M059J (cell line): ENCODE data around the gene SUN1. TPM values are rescaled to one million over a fixed set of nuclear protein-coding genes. Genes with fewer than 3 reads are reported as not detected.
"Not testable (repeated sequence)": the region's sequence is repeated elsewhere in the genome, so short reads cannot be mapped to it uniquely, and the experiment has no call there.

Experiments
- DNase-seq: peaks from one replicate; pipeline ENCODE4 v3.0.0-alpha.2; 2012; ENCODE audit warnings: low read depth
- total RNA-seq: library from RNA; depleted of rRNA; stranded (reverse); fragments of >200 nt; shearing (Covaris generic); gene quantifications from 2 replicates; pipeline ENCODE4 v1.2.3, GENCODE V29; 2014

SUN1 gene
- total RNA-seq, 1 experiment from 2014 or later: 169 TPM

DNA sequence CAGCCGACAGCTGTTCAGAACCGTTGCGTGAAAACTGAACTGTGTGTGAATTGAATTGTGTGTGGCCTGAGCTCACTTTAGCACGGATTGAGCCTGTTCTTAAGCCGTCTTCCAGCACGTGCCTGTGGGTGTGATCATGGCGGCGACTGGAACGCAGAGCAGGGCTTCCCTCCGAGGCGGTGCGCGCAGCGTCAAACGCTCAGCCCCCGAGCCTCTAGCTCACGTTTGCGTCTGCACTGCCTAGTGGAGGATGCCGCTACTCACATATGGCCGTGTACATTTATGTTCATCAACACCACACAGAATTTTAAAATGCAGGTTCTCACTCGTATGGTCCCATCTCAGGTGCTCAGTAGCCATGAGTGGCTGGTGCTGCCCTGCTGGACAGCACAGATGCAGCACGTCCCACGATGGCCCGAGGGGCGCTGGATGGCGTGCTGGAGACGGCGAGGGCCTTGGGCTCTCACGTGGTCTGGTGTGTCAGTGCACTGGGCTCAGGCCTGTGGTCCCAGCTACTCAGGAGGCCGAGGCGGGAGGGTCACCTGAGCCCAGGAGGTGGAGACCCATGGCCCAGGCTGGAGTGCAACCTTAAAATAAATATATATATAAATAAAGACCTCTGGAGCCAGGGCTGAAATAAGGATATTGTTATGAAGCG is 22.0 kb downstream of the SUN1 start:
- DNase-seq: no peak

DNA sequence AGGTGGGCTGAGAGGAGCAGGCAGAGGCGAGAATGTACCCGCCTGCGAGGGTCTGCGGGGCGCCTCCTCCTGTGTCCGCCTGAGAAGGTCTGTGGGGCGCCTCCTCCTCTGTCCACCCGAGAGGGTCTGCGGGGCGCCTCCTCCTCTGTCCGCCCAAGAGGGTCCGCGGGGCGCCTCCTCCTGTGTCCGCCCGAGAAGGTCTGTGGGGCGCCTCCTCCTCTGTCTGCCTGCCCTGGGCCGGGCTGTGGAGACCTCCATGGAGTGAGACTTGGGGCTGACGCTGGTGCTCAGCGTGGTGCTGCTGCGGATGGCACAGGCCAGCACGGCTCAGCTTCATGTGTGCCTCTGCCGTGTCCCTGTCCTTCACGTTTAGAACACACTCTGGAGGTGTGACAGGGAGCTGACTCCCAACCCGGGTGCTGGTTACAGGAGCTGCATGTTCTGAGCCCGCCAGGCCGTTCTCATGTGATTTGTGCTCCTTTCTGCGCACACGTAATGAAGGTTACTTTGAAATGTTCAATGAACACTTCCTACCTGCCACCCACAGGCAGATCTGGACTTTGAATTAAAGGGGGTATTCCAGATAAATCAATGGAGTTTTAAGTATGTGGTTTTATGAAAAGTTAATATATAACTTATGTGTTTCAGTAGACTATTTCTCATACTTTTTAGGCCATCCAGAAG is 23.6 kb downstream of the SUN1 start:
- DNase-seq: no peak

GRCh38 chr7:856444-857095 is 24.3 kb downstream of the SUN1 start:
- DNase-seq: no peak

DNA sequence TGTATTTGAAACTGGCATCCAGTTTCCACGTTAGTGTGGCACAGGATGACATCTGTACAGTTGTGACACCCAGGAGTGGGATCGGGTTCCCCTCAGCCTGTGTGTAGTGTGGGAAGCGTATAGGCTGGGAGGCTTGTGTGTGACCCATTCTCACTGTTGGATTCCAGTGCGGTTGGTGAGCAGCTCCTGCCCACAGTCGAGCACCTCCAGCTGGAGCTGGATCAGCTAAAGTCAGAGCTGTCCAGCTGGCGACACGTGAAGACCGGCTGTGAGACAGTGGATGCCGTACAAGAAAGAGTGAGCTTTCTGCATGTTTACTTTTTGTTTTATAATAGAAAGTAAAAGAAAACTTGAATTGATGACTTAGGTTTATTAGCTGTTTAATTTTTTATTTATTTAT is 25.4 kb downstream of the SUN1 start:
- DNase-seq: no peak

- DNase-seq: no peak
These were observed 27.2 kb downstream of the SUN1 start for GRCh38 chr7:859359-860030.

GRCh38 chr7:860149-860548 is 27.9 kb downstream of the SUN1 start:
- no peak for DNase-seq

GRCh38 chr7:861222-861621 is 28.9 kb downstream of the SUN1 start:
- DNase-seq: no peak

DNA sequence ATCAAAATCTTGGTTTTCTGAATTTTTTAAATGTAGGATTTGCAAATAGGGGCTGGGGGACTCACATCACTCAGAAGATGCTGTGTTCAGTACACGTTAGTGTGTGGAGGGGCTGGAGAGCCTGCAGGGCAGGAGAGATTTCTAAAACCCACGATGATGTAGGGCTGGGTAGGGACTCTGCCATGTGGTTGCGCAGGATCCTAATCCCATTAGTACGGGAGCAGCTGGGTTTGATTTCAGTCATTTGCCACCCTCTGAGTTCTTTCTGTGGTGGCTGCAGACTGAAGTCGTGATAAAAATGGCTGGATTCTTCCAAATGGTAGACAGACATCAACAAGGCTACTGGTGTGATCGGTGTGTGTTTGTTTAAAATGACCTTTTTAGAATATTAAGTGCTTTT is 29.9 kb downstream of the SUN1 start:
- DNase-seq: no peak

GRCh38 chr7:863106-863505 is 30.8 kb downstream of the SUN1 start:
- DNase-seq: no peak

- DNase-seq: no peak
These were observed 33.6 kb downstream of the SUN1 start for GRCh38 chr7:865921-866320.

DNA sequence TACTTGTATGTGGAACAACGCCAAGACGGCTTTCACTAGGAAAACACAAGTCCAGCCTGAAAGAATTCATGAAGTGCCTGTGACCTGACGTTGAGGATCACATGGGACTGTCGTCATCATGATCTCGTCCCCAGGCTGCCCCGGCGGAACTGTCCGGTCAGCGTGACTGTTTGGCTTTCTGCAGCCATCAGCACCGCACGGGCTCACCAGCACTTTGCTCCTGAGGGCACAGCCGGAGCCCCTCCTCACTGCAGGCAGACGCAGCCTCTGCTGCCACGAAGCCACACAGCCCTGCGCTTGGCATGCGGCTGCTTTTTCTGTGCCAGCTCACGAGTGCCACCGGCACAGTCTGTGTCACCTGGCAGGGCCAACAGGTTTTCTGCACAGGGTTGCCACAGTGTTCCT is 34.7 kb downstream of the SUN1 start:
- no peak for DNase-seq

DNA sequence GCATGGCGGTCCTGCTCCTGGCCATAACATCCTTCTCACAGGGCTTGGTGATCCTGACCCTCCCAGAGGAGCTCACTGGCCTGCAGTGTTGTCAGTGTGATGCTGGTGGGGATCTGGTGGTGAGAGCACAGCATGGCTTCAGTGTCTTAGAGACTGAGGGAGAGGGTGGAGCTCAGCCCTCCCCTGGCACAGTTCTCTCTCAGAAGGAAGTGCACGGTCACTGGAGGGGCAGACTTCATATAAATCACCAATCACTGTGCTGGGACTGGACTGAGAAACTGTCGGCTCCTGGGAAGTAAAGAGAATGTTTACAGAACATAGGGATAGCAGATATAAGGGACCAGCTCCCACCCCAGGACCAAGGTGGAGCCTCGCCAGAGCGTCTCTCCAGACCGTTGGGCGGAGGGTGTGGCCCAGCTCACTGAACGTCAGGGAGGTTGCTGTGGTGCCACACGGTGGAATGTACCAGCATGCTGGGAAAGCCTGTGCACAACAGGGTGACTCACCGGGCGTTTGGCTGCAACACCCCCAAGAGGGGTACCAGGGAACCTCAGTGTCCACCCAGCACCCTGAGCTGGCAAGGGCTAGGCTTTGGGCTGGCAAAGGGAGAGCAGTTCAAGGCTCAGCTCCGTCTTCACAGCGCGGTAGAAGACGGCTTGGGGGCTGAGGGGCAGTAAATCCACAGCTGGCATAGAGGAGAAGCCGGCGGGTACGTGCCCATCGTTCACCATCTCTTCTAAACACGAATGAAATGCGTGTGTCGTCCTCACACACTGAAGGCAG is 35.3 kb downstream of the SUN1 start:
- DNase-seq: peak; percentile 29

DNA sequence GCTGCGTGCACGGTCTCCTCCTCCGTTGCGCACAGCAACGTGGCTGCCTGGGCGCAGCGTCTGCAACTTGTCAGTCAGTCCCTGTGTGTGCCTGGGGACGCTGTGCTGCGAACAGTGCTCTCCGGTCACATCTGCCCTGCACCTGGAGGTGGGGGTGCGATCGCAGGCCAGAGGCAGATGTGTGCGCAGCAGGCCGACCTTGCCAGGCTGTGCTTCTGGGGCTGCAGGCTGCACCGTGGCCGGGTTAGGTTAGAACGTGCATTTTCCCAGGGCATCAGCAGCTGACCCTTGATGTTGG is 35.9 kb downstream of the SUN1 start:
- DNase-seq: no peak

- no peak for DNase-seq
These were observed 37.1 kb downstream of the SUN1 start for GRCh38 chr7:869348-869747.

GRCh38 chr7:871900-872537 is 39.7 kb downstream of the SUN1 start:
- no peak for DNase-seq

DNA sequence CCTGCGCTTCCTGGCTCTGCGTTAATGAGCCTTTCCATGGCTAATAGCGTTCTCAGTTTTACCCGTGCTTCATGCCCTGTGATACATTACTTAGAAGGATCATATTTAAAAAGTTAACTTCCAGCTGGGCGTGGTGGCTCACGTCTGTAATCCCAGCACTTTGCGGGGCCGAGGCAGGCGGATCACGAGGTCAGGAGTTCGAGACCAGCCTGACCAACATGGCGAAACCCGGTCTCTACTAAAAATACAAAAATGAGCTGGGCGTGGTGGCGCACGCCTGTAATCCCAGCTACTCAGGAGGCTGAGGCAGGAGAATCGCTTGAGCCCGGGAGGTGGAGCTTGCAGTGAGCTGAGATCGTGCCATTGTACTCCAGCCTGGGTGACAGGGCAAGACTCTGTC is 40.4 kb downstream of the SUN1 start:
- DNase-seq: not testable (repeated sequence)

- peak; percentile 72 for DNase-seq
These were observed 41.2 kb downstream of the SUN1 start for GRCh38 chr7:873367-874002.

GRCh38 chr7:874031-874749 is 41.9 kb downstream of the SUN1 start:
- no peak for DNase-seq

DNA sequence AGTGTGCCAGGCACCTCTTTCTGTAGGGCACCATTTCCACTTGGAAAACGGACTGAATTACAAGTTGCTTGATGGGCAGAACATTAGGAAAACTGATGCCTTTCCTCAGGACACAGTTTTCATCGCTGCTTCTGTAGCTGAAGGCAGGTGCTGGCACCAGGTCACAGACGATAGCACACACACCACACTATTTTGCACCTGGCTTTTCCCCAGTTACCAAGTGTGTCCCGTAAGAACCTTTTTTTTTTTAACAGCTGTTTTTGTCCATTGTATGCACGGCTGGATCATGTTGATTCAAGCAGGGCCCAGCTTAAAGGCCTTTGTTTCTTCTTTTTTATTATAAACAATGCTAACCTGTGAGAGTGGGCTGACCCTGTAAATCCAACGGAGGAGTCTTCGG is 42.8 kb downstream of the SUN1 start:
- DNase-seq: no peak

- DNase-seq: no peak
These were observed 43.3 kb downstream of the SUN1 start for GRCh38 chr7:875476-876076.
